Measurements from ENCODE around the gene GAL.

Gene GAL

DNA sequence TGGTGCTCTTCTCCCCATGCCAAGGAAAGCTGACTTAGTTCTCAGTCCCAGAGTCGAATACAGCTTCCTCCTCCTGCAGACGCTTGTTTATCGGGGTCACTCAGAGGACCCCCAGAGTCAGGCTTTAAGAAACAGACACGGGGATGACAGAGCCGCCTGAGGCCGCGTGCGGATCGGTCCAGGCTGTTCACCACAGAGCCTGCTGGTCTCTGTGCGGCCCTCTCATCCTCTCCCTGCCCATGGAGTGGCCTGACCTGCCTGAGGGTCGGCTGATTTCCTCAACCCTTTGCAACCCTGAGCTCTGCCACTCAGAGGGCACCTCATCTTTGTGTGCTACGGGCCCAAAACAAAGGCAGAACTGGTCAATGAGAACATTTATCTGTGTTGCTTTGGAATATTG, 2.1 kb downstream of the GAL start:
- H3F3A ChIP-seq (ENCODE audit: insufficient read depth, low read length), result no peaks in the 10 kb centered on the region
- no peaks in the 10 kb centered on the region for H3K36me3 ChIP-seq (ENCODE audit: insufficient read depth, low read length)
- no peak overlapping the region for H3K4me2 ChIP-seq (ENCODE audit: low read length)
- 0 out of 2 replicates have a peak, but pooled peaks cover 9% of the 10 kb centered on the region for H3K27me3 ChIP-seq (ENCODE audit: insufficient read depth, low read length)
- H3K9ac ChIP-seq (ENCODE audit: low read length), result no peak overlapping the region
- TF ChIP-seq, protein P1, sequence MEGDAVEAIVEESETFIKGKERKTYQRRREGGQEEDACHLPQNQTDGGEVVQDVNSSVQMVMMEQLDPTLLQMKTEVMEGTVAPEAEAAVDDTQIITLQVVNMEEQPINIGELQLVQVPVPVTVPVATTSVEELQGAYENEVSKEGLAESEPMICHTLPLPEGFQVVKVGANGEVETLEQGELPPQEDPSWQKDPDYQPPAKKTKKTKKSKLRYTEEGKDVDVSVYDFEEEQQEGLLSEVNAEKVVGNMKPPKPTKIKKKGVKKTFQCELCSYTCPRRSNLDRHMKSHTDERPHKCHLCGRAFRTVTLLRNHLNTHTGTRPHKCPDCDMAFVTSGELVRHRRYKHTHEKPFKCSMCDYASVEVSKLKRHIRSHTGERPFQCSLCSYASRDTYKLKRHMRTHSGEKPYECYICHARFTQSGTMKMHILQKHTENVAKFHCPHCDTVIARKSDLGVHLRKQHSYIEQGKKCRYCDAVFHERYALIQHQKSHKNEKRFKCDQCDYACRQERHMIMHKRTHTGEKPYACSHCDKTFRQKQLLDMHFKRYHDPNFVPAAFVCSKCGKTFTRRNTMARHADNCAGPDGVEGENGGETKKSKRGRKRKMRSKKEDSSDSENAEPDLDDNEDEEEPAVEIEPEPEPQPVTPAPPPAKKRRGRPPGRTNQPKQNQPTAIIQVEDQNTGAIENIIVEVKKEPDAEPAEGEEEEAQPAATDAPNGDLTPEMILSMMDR (IDR thresholded peaks at IDR 0.05; ENCODE audit: low read length), result no peak
- TF ChIP-seq EZH2 (IDR thresholded peaks at IDR 0.05; ENCODE audit: borderline replicate concordance, low read length), result no peak
- no peak overlapping the region for H3K4me3 ChIP-seq (ENCODE audit: low read depth, low read length, poor library complexity, severe bottlenecking)
- H3K27ac ChIP-seq (ENCODE audit: low read depth, low read length, poor library complexity, severe bottlenecking), result no peak overlapping the region
- no peaks in the 10 kb centered on the region for H3K4me1 ChIP-seq (ENCODE audit: insufficient read depth, low read length, severe bottlenecking)
- H3K79me2 ChIP-seq (ENCODE audit: insufficient read depth, low read length), result no peaks in the 10 kb centered on the region
- no peaks in the 10 kb centered on the region for H3K9me3 ChIP-seq (ENCODE audit: low read length)
- H4K20me1 ChIP-seq (ENCODE audit: insufficient read depth, low read length), result no peaks in the 10 kb centered on the region
- no peak overlapping the region for H2AFZ ChIP-seq (ENCODE audit: low read length)
- H3K9me2 ChIP-seq (ENCODE audit: low read depth, low read length), result no peaks in the 10 kb centered on the region

DNA sequence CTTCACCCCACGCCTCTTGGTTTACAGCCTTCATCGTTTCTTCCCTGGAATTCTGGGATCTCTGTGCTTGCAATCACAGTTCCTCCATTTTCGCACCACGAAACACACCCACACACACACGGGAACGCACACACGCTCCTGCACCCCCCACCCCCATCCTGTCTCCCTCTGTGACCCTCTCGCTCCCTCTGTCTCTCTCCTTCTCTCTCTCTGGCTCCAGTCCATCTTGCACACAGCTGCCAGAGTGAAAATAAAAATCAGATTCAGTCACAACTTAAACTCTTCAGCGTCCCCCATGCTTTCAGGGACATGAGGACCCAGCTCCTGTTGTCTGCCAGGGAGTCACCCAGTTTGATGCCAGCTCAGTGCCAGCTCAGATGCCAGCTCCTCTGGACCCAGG, 3.0 kb downstream of the GAL start:
- no peaks in the 10 kb centered on the region for H3K4me1 ChIP-seq (ENCODE audit: insufficient read depth, low read length, severe bottlenecking)
- H3K4me3 ChIP-seq (ENCODE audit: low read depth, low read length, poor library complexity, severe bottlenecking), result no peak overlapping the region
- H4K20me1 ChIP-seq (ENCODE audit: insufficient read depth, low read length), result no peaks in the 10 kb centered on the region
- no peaks in the 10 kb centered on the region for H3K79me2 ChIP-seq (ENCODE audit: insufficient read depth, low read length)
- no peaks in the 10 kb centered on the region for H3K9me3 ChIP-seq (ENCODE audit: low read length)
- H3K27me3 ChIP-seq (ENCODE audit: insufficient read depth, low read length), result 0 out of 2 replicates have a peak, but pooled peaks cover 9% of the 10 kb centered on the region
- no peaks in the 10 kb centered on the region for H3K9me2 ChIP-seq (ENCODE audit: low read depth, low read length)
- no peaks in the 10 kb centered on the region for H3K36me3 ChIP-seq (ENCODE audit: insufficient read depth, low read length)
- H3K27ac ChIP-seq (ENCODE audit: low read depth, low read length, poor library complexity, severe bottlenecking), result no peak overlapping the region
- H3K9ac ChIP-seq (ENCODE audit: low read length), result no peak overlapping the region
- no peak overlapping the region for H3K4me2 ChIP-seq (ENCODE audit: low read length)
- no peak for TF ChIP-seq EZH2 (IDR thresholded peaks at IDR 0.05; ENCODE audit: borderline replicate concordance, low read length)
- TF ChIP-seq, protein P1 (IDR thresholded peaks at IDR 0.05; ENCODE audit: low read length), result no peak
- H2AFZ ChIP-seq (ENCODE audit: low read length), result no peak overlapping the region
- H3F3A ChIP-seq (ENCODE audit: insufficient read depth, low read length), result no peaks in the 10 kb centered on the region

DNA sequence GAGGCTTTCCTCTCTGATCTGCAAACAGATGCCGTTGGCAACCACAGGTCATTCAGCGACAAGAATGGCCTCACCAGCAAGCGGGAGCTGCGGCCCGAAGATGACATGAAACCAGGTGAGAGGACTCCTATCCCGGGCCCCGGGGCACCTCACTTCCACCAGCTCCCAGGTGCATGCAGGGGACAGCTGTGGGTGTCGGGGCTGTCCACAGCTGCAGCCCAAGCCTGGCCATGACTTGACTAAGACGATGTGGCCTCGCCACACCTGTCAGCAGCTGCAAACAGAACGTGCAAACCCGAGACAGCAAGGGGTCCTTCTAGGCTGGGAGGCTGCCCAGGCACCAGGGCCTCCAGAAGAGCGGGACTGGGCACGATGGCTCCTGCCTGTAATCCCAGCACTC, 3.6 kb downstream of the GAL start:
- Histone ChIP-seq H3K9me2 (ENCODE audit: low read depth, low read length) (no peaks in the 10 kb centered on the region), H3K4me2 (ENCODE audit: low read length) (no peak overlapping the region), H3K36me3 (ENCODE audit: insufficient read depth, low read length) (no peaks in the 10 kb centered on the region), H3K9ac (ENCODE audit: low read length) (no peak overlapping the region), H3K79me2 (ENCODE audit: insufficient read depth, low read length) (no peaks in the 10 kb centered on the region), H3K4me1 (ENCODE audit: insufficient read depth, low read length, severe bottlenecking) (no peaks in the 10 kb centered on the region), H3K27me3 (ENCODE audit: insufficient read depth, low read length) (0 out of 2 replicates have a peak, but pooled peaks cover 7% of the 10 kb centered on the region), H3K9me3 (ENCODE audit: low read length) (no peaks in the 10 kb centered on the region), H4K20me1 (ENCODE audit: insufficient read depth, low read length) (no peaks in the 10 kb centered on the region), H3K27ac (ENCODE audit: low read depth, low read length, poor library complexity, severe bottlenecking) (no peak overlapping the region), H2AFZ (ENCODE audit: low read length) (no peak overlapping the region), H3F3A (ENCODE audit: insufficient read depth, low read length) (no peaks in the 10 kb centered on the region), H3K4me3 (ENCODE audit: low read depth, low read length, poor library complexity, severe bottlenecking) (no peak overlapping the region)
- TF ChIP-seq, protein P1 (IDR thresholded peaks at IDR 0.05; ENCODE audit: low read length), result no peak
- TF ChIP-seq EZH2 (IDR thresholded peaks at IDR 0.05; ENCODE audit: borderline replicate concordance, low read length), result no peak

Data from OCI-LY1 (cell line).